Muscle of arm (tissue), 12 donors: Measurements from ENCODE around the gene SLC9A2. TPM values are rescaled to one million over a fixed set of nuclear protein-coding genes. Genes with fewer than 3 reads are reported as not detected.

ENCODE experiments used
- DNase-seq: peaks from one replicate; pipeline ENCODE4 v3.0.0-alpha.2; 2013
- polyA plus RNA-seq, 12 donors: library from polyadenylated mRNA; unstranded; fragments of 120-200 nt; gene quantifications; one replicate each; pipeline ENCODE4 v1.2.1, GENCODE V29; 2013; ENCODE audit not compliant: insufficient read length in 12 of 12

The SLC9A2 gene
- polyA plus RNA-seq, 12 donors: 0.71 to 4.9 (median 2.6) TPM; not detected in 1

GRCh38 chr2:102724553-102724952, 105.2 kb downstream of the SLC9A2 start:
- no peak for DNase-seq

GRCh38 chr2:102726128-102727087, 107.1 kb downstream of the SLC9A2 start:
- peak; percentile 15 for DNase-seq

DNA sequence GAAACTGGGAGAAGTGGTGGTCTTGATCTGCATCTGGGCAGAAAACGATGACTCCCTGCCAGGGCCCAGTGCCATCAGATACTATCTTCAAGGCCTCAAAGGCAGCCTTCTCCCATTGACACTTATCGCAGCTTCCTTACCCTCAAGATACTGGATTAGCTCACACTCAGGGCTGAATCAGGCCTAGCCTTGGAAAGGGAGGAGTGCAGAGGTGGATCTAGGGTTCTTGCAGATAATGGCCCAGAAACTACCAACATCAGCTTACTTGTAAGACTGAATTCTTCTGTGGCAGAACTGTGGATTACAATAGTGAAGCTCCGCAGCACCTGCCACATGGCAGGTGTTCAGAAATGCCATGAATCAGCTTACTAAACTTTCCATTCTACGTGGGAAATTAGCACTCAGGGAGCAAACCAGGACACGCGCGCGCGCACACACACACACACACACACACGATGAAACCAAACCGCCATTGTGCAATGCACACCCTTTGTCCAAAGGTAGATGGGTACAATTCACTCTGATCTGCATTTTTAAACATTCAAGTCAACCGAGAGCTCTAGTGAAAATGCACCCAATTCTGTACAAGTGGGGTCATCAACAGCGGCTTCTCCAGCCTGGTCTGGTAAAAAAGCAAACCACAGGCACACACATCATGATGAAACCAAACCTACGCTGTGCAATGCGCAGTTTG, 116.2 kb downstream of the SLC9A2 start:
- DNase-seq: no peak

GRCh38 chr2:102736110-102736409, 116.7 kb downstream of the SLC9A2 start:
- peak; percentile 8 for DNase-seq

- peak; percentile 80 for DNase-seq
Measured at GRCh38 chr2:102736410-102737409, 117.4 kb downstream of the SLC9A2 start.

DNA sequence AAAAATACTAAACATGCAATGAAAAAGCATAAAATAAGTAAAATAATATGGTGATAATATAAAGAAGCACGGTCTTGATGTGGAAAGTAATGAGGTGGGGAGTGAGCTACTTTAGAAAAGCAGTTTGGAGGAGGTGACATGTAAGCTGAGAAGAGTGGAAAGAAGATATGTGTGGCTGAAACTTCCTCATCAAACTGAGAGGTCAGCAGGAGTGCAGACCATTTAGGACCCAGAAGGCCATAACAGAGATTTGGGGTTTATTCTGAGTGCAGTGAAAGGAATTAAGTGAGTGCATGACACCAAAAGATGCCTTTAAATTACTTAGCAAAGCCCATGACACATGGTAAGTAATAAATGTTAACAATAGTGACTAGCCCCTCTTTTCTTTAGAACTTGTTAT, 118.1 kb downstream of the SLC9A2 start:
- no peak for DNase-seq

DNA sequence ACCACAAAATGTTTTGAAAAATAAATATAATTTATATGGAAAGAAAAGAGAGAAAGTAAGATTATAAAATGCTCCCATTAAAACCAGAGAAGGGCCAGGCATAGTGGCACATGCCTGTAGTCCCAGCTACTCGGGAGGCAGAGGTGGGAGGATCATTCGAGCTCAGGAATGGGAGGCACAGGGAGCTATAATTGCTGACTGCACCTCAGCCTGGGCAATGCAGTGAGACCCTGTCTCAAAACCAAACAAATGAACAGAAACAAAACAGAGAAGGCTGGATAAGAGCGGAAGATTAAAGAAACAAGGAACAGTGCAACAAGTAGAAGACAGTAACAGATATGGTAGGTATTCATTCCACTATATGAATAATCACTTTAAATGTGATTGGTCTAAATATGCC, 123.9 kb downstream of the SLC9A2 start:
- DNase-seq: no peak

DNA sequence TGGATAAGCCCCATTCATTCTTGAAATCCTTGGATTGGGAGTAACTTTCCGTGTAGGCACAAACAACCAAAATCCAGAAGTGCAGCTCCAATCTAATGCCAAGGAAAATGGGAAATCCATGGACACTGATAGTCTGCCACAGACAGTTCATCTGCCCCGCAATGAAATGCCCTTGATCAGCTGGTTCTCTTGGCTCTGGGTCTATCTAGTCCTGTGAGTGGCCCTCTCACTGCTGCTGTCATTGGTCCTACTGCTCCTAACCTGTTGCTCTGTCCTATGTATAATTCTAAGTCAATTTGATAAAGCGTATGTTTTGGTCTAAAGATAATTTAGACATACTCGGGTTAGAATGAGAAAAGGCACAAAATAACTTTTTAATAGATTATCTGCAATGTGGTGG, 128.8 kb downstream of the SLC9A2 start:
- no peak for DNase-seq

GRCh38 chr2:102749938-102750337, 130.6 kb downstream of the SLC9A2 start:
- DNase-seq: no peak

DNA sequence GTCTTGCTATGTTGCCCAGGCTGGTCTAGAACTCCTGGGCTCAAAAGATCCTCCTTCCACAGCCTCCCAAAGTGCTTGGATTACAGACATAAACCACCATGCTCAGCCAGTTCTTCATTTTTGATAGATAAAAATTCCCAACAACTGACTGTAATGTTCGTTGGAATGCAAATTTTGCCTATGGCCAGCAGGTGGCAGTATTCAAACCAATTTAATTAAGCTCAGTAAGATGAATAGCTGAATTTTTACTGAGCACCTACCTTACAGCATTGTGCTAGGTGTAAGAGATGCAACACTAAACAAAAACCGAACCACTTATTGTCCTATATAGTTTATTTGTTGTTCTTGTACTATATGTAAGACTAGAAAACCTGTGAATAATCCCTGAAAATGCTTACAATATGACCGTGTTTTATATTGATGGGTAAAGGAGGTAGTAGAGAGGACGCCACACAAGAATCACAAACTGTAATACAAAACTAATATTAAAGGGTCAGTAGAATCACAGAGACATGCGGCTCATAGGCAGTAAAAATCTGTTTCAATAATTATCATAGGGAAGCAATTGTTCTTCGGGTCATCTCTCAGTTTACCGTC, 134.3 kb downstream of the SLC9A2 start:
- no peak for DNase-seq

- DNase-seq: no peak
Measured at GRCh38 chr2:102754456-102755145, 135.2 kb downstream of the SLC9A2 start.

GRCh38 chr2:102755284-102755683, 135.9 kb downstream of the SLC9A2 start:
- no peak for DNase-seq

- DNase-seq: no peak
Measured at GRCh38 chr2:102758439-102758838, 139.1 kb downstream of the SLC9A2 start.

Other genes starting within 250 kb of the SLC9A2 start
- gene IL18RAP, start 196.4 kb upstream of the SLC9A2 start, polyA plus RNA-seq: under 1 TPM in 10 of 12 donors, not detected in 2; 0.08 to 0.91 (median 0.33) TPM
- gene SLC9A4, start 146.3 kb upstream of the SLC9A2 start, polyA plus RNA-seq: under 1 TPM in 5 of 12 donors, not detected in 7; 0.04 to 0.97 (median 0.16) TPM
- gene TMEM182, start 142.5 kb downstream of the SLC9A2 start, polyA plus RNA-seq: 100 to 1,000 TPM in 11 of 12 donors, 10 to 100 TPM in 1; 41.6 to 413 (median 197) TPM